ENCODE measurements around the gene CD84. TPM values are rescaled to one million over a fixed set of nuclear protein-coding genes. Genes with fewer than 3 reads are reported as not detected.
"Not testable (repeated sequence)": the region's sequence is repeated elsewhere in the genome, so short reads cannot be mapped to it uniquely, and the experiment has no call there.

CD84 gene
- total RNA-seq, 4 donors from 2014 or later, result 2.4 to 12.0 (median 6.2) TPM

DNA sequence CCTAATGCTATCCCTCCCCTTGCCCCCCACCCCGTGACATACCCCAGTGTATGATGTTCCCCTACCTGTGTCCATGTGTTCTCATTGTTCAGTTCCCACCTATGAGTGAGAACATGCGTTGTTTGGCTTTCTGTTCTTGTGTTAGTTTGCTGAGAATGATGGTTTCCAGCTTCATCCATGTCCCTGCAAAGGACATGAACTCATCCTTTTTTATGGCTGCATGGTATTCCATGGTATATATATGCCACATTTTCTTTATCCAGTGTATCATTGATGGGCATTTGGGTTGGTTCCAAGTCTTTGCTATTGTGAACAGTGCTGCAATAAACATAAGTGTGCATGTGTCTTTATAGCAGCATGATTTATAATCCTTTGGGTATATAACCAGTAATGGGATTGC is 55.5 kb downstream of the CD84 start:
- not testable (repeated sequence) for H3K4me3 ChIP-seq; H3K27ac ChIP-seq; H3K4me1 ChIP-seq; H3K36me3 ChIP-seq; DNase-seq (ENCODE audit: low spot score in 2 of 2); H3K27me3 ChIP-seq
- 81 to 87% methylated on average over 2 of the region's 2 CpGs for WGBS, 2 donors
- H3K9me3 ChIP-seq, result peaks cover 0 to 16% (median 0%) of the 10 kb centered on the region in 4 donors

DNA sequence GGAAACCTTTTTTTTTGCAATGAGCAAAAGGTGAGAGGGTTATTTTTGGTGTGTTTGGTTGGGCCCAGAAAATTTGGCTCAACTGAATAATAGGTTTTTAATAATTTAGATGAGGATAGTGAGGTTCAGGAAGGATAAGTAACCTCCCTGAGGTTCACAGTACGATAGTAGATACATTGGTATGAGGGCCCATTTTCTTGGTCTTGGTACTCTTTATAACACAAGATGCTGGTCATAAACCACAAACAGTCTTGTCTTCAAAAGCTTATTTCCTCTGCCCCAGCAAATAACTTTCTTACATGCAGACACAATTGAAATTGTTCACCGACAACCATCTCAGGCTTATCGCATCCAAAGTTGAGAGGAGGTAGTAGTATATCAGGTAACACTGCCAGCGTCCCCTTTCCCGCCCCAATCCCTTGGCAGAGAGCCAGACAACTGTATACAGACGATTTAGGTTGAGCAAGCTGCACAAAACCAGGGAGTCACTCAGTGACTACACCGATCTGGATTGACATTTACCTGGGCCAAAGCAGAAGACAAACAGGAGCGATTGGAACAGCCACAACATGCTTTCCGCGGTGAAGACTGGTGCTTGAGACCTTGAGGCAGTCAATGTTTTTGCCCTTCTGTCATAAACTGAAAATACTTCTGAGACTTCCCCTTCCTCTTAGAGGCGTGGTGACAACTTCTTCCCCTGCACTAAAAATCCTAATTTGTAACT is 56.5 kb downstream of the CD84 start, which contains the start of gene SLAMF6:
Gene SLAMF6, minus strand, starts transcription at position 634 of the 724 bp plus-strand sequence. Its CDS starts 63 bp downstream, at position 571.
- no peak for DNase-seq (ENCODE audit: low spot score in 2 of 2)
- TF ChIP-seq CTCF (IDR thresholded peaks at IDR 0.05) (no peak), POLR2A (IDR thresholded peaks at IDR 0.05) (no peak), EP300 (IDR thresholded peaks at IDR 0.05) (no peak)
- H3K27me3 ChIP-seq, result no peaks in the 10 kb centered on the region
- WGBS, 2 donors, result 76 to 83% methylated on average over 11 of the region's 11 CpGs
- peak within 1 kb of the TSS in 1 of 4 donors; percentile 70 for H3K27ac ChIP-seq
- no peaks in the 10 kb centered on the region for H3K36me3 ChIP-seq
- peak within 1 kb of the TSS in 1 of 4 donors; percentile 41 for H3K4me3 ChIP-seq
- H3K9me3 ChIP-seq, result peaks cover 0 to 10% (median 0%) of the 10 kb centered on the region in 4 donors
- no peaks in the 10 kb centered on the region for H3K4me1 ChIP-seq

- Histone ChIP-seq H3K4me3 (peak overlapping the region in 1 of 4 donors; percentile 41), H3K27me3 (no peaks in the 10 kb centered on the region), H3K4me1 (no peaks in the 10 kb centered on the region), H3K36me3 (no peaks in the 10 kb centered on the region), H3K9me3 (peaks cover 0 to 15% (median 0%) of the 10 kb centered on the region in 4 donors), H3K27ac (peak overlapping the region in 1 of 4 donors; percentile 70)
- TF ChIP-seq EP300 (IDR thresholded peaks at IDR 0.05), result no peak
- no peak for TF ChIP-seq POLR2A (IDR thresholded peaks at IDR 0.05)
- no peak for TF ChIP-seq CTCF (IDR thresholded peaks at IDR 0.05)
- WGBS, 2 donors, result 56 to 62% methylated on average over 3 of the region's 3 CpGs
- DNase-seq (ENCODE audit: low spot score in 2 of 2), result no peak
Measured at GRCh38 chr1:160522136-160522535, 57.2 kb downstream of the CD84 start.

DNA sequence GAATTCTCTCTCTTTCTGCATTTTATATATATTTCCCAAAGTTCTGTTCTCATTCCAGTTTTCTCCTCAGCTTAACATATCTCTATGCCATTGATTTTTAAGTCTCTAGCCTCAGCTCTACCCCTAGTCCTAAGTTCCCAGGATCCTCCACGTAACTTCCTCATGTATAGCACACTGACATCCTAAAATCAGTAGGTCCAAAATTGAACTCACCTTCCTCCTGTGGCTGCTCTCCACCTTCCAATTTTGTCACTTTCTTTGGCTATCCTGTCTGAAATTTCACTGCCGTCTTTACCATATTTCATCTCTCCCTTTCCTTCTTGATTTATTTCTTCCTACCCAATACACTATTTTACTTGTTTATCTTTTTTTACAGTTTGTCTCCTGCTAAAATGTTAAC is 57.7 kb downstream of the CD84 start:
- no peak for DNase-seq (ENCODE audit: low spot score in 2 of 2)
- H3K27ac ChIP-seq, result peak overlapping the region in 1 of 4 donors; percentile 70
- no peaks in the 10 kb centered on the region for H3K4me1 ChIP-seq
- no peak for TF ChIP-seq CTCF (IDR thresholded peaks at IDR 0.05)
- TF ChIP-seq POLR2A (IDR thresholded peaks at IDR 0.05), result no peak
- TF ChIP-seq EP300 (IDR thresholded peaks at IDR 0.05), result no peak
- H3K9me3 ChIP-seq, result peaks cover 0 to 15% (median 0%) of the 10 kb centered on the region in 4 donors
- H3K36me3 ChIP-seq, result no peaks in the 10 kb centered on the region
- no peaks in the 10 kb centered on the region for H3K27me3 ChIP-seq
- 61 to 76% methylated on average over 2 of the region's 2 CpGs for WGBS, 2 donors
- H3K4me3 ChIP-seq, result peak overlapping the region in 1 of 4 donors; percentile 41

GRCh38 chr1:160520999-160521398 is 58.3 kb downstream of the CD84 start:
- peak overlapping the region in 1 of 4 donors; percentile 30 for H3K27ac ChIP-seq
- H3K4me3 ChIP-seq, result peak overlapping the region in 1 of 4 donors; percentile 12
- TF ChIP-seq CTCF (IDR thresholded peaks at IDR 0.05), result no peak
- no peak for TF ChIP-seq EP300 (IDR thresholded peaks at IDR 0.05)
- TF ChIP-seq POLR2A (IDR thresholded peaks at IDR 0.05), result no peak
- WGBS, 2 donors, result 50 to 52% methylated on average over 3 of the region's 3 CpGs
- DNase-seq (ENCODE audit: low spot score in 2 of 2), result no peak
- H3K9me3 ChIP-seq, result peaks cover 0 to 15% (median 0%) of the 10 kb centered on the region in 4 donors
- H3K4me1 ChIP-seq, result no peaks in the 10 kb centered on the region
- H3K27me3 ChIP-seq, result no peaks in the 10 kb centered on the region
- no peaks in the 10 kb centered on the region for H3K36me3 ChIP-seq
